OCI-LY7 (cell line): Measurements from ENCODE around the gene RITA1. TPM values are rescaled to one million over a fixed set of nuclear protein-coding genes. Genes with fewer than 3 reads are reported as not detected.

ENCODE experiments used
- BruUV-seq: library from RNA; stranded (reverse); fragments of 400-500 nt; replicated peaks from 2 replicates; lab custom pipeline; 2021; lab: Mats Ljungman, UMichigan
- CTCF ChIA-PET: fragments of 300-600 bp; sonication (Branson Sonifier 250); formaldehyde crosslinking; loops from one replicate; lab custom pipeline; 2022; ENCODE audit warnings: antibody characterized with exemption; ENCODE audit not compliant: unreplicated experiment; lab: Charles Lee
- POLR2A ChIA-PET: fragments of 300-600 bp; sonication (Branson Sonifier 250); formaldehyde crosslinking; loops from one replicate; lab custom pipeline; 2022; ENCODE audit warnings: antibody characterized with exemption; lab: Charles Lee
- DNase-seq: peaks from one replicate; pipeline ENCODE4 v3.0.0-alpha.2; 2015; ENCODE audit warnings: low spot score
- H2AFZ ChIP-seq: fragments of 200-600 bp; sonication (generic), shearing (Covaris generic); 2 replicates; pipeline ENCODE4 v1.6.1; 2014; ENCODE audit warnings: mild to moderate bottlenecking, antibody characterized with exemption, low read length, moderate library complexity
- H3K27ac ChIP-seq: fragments of 200-600 bp; sonication (generic); 2 replicates; pipeline ENCODE4 v1.5.1; 2014; ENCODE audit warnings: mixed run types, low read depth, mild to moderate bottlenecking, moderate library complexity, low read length, inconsistent platforms; ENCODE audit not compliant: poor library complexity, severe bottlenecking
- H3K36me3 ChIP-seq: fragments of 200-600 bp; sonication (generic); 2 replicates; pipeline ENCODE4 v1.6.1; 2014; ENCODE audit warnings: mild to moderate bottlenecking, antibody characterized with exemption, low read length, moderate library complexity, mixed read lengths; ENCODE audit not compliant: insufficient read depth
- H3K4me1 ChIP-seq: fragments of 200-600 bp; sonication (generic); 2 replicates; pipeline ENCODE4 v1.5.1; 2014; ENCODE audit warnings: mild to moderate bottlenecking, low read length; ENCODE audit not compliant: insufficient read depth, poor library complexity, severe bottlenecking
- H3K4me2 ChIP-seq: fragments of 200-600 bp; sonication (generic); 2 replicates; pipeline ENCODE4 v1.6.1; 2014; ENCODE audit warnings: mild to moderate bottlenecking, low read length
- H3K4me3 ChIP-seq: fragments of 200-600 bp; sonication (generic); 2 replicates; pipeline ENCODE4 v1.5.1; 2014; ENCODE audit warnings: mild to moderate bottlenecking, low read depth, low read length; ENCODE audit not compliant: poor library complexity, severe bottlenecking
- H3K79me2 ChIP-seq: fragments of 200-600 bp; sonication (generic); 2 replicates; pipeline ENCODE4 v1.6.1; 2016; ENCODE audit warnings: low read depth, mild to moderate bottlenecking, low read length, moderate library complexity, mixed read lengths; ENCODE audit not compliant: insufficient read depth
- H3K9me2 ChIP-seq: fragments of 200-600 bp; sonication (generic); 2 replicates; pipeline ENCODE4 v1.6.1; 2016; ENCODE audit warnings: mild to moderate bottlenecking, low read length, mixed read lengths; ENCODE audit not compliant: insufficient read depth
- H3K9me3 ChIP-seq: fragments of 200-600 bp; sonication (generic); 2 replicates; pipeline ENCODE4 v1.6.1; 2014; ENCODE audit warnings: mild to moderate bottlenecking, mixed run types, low read length, mixed read lengths
- H4K20me1 ChIP-seq: fragments of 200-600 bp; sonication (generic); 2 replicates; pipeline ENCODE4 v1.6.1; 2014; ENCODE audit warnings: mild to moderate bottlenecking, antibody characterized with exemption, low read length, moderate library complexity, mixed read lengths; ENCODE audit not compliant: insufficient read depth
- CTCF ChIP-seq: fragments of 200-600 bp; sonication (generic); conservative IDR thresholded peaks from 2 replicates; pipeline ENCODE4 v1.5.1; 2014; ENCODE audit warnings: mild to moderate bottlenecking, antibody characterized with exemption, low read length, moderate library complexity, mixed read lengths
- EZH2phosphoT487 ChIP-seq: fragments of 200-600 bp; sonication (generic); IDR thresholded peaks from 2 replicates; pipeline ENCODE4 v1.6.1; 2018; ENCODE audit warnings: low read depth, borderline replicate concordance, mild to moderate bottlenecking, mixed run types, antibody characterized with exemption, low read length, moderate library complexity, mixed read lengths
- intact Hi-C: fragments of 100-400 bp; cut with micrococcal nuclease; formaldehyde crosslinking; loops from one replicate; pipeline ENCODE4 v1.10.0; 2022; ENCODE audit not compliant: unreplicated experiment
- total RNA-seq, 2 experiments: library from RNA; depleted of rRNA in 1 of 2; stranded (reverse); fragments of >200 nt in 1 of 2; shearing (Covaris generic) in 1 of 2; gene quantifications; 2 replicates each; pipeline ENCODE4 v1.2.3, GENCODE V29; 2014 to 2022

The RITA1 gene
- total RNA-seq, 2 experiments from 2014 or later: 68.6 to 90.8 TPM

GRCh38 chr12:113151655-113152054 lies 33.9 kb upstream of the RITA1 start:
- POLR2A ChIA-PET: interaction anchor here (0.6 to 4.3 kb wide), 7 partner anchors 10 to 131 kb away, joined by 3 to 33 read pairs (median 4); partner anchors contain the start of gene RASAL1
- CTCF ChIA-PET: interaction anchor here (1.4 to 4.0 kb wide), 3 partner anchors 12 to 159 kb away, joined by 3 to 24 read pairs (median 3); partner anchors contain the start of gene RASAL1
- Histone ChIP-seq H3K4me2 (peak overlapping the region; percentile 90), H4K20me1 (no peaks in the 10 kb centered on the region), H3K9me2 (no peaks in the 10 kb centered on the region), H2AFZ (peak overlapping the region; percentile 26; the same call in 1 of the 2 replicates), H3K9me3 (no peaks in the 10 kb centered on the region), H3K4me3 (peak overlapping the region; percentile 78), H3K79me2 (peaks cover 24% of the 10 kb centered on the region; the same call in 1 of the 2 replicates), H3K27ac (peak overlapping the region; percentile 90), H3K36me3 (peaks cover 23% of the 10 kb centered on the region), H3K4me1 (peaks cover 42% of the 10 kb centered on the region)
- intact Hi-C loops: loop anchor here (2.0 to 5.0 kb wide), 2 partner anchors 53 to 249 kb away; no protein-coding TSS in a partner anchor
- peak; percentile 59 for DNase-seq
- no TSS peak for BruUV-seq
- TF ChIP-seq EZH2phosphoT487: no peak
- peak; percentile 56 for TF ChIP-seq CTCF

GRCh38 chr12:113152196-113152834 lies 33.2 kb upstream of the RITA1 start:
- Histone ChIP-seq H3K9me2 (no peaks in the 10 kb centered on the region), H3K4me1 (peaks cover 49% of the 10 kb centered on the region), H4K20me1 (no peaks in the 10 kb centered on the region), H2AFZ (peak overlapping the region; percentile 26; the same call in 1 of the 2 replicates), H3K4me3 (peak overlapping the region; percentile 78), H3K27ac (peak overlapping the region; percentile 90), H3K4me2 (peak overlapping the region; percentile 90), H3K36me3 (peaks cover 30% of the 10 kb centered on the region), H3K79me2 (peaks cover 28% of the 10 kb centered on the region; the same call in 1 of the 2 replicates), H3K9me3 (no peaks in the 10 kb centered on the region)
- intact Hi-C loops: loop anchor here (2.0 to 5.0 kb wide), 2 partner anchors 54 to 250 kb away; no protein-coding TSS in a partner anchor
- TF ChIP-seq EZH2phosphoT487: no peak
- ChIA-PET POLR2A (interaction anchor here (0.7 to 4.3 kb wide), 14 partner anchors 10 to 242 kb away, joined by 3 to 33 read pairs (median 4); partner anchors contain the start of gene RASAL1), CTCF (interaction anchor here (0.8 to 4.0 kb wide), 7 partner anchors 9 to 159 kb away, joined by 3 to 24 read pairs (median 3); partner anchors contain the start of gene RASAL1)
- DNase-seq: no peak
- TSS peak; percentile 84 for BruUV-seq
